ENCODE measurements around the gene BEND6. TPM values are rescaled to one million over a fixed set of nuclear protein-coding genes. Genes with fewer than 3 reads are reported as not detected.

BEND6 gene
- total RNA-seq, 3 donors from 2014 or later = 0.33 to 1.0 (median 0.80) TPM

DNA sequence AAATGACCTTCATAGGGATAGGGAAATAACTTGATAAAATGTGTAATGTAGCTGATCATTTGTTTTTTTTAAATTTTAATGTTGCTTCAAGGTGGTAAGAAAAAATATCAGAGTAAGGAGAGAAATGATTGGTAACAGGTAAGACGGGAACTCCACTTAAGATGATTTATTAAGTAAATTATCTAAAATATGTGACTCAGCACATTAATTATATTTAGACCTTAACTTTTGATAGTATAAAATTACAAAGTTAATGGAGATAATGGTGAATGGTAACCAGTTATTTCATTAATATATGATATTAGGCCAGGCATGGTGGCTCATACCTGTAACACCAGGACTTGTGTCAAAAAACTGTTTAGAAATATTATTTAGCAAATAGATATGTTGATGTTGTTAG, 10.2 kb downstream of the BEND6 start:
- no peaks in the 10 kb centered on the region for H3K9me3 ChIP-seq
- TF ChIP-seq, protein P1, sequence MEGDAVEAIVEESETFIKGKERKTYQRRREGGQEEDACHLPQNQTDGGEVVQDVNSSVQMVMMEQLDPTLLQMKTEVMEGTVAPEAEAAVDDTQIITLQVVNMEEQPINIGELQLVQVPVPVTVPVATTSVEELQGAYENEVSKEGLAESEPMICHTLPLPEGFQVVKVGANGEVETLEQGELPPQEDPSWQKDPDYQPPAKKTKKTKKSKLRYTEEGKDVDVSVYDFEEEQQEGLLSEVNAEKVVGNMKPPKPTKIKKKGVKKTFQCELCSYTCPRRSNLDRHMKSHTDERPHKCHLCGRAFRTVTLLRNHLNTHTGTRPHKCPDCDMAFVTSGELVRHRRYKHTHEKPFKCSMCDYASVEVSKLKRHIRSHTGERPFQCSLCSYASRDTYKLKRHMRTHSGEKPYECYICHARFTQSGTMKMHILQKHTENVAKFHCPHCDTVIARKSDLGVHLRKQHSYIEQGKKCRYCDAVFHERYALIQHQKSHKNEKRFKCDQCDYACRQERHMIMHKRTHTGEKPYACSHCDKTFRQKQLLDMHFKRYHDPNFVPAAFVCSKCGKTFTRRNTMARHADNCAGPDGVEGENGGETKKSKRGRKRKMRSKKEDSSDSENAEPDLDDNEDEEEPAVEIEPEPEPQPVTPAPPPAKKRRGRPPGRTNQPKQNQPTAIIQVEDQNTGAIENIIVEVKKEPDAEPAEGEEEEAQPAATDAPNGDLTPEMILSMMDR (IDR thresholded peaks at IDR 0.05) = no peak
- TF ChIP-seq POLR2AphosphoS5 (IDR thresholded peaks at IDR 0.05) = no peak
- no peak for TF ChIP-seq POLR2A (IDR thresholded peaks at IDR 0.05)
- H3K27ac ChIP-seq = no peak overlapping the region
- H3K36me3 ChIP-seq = no peaks in the 10 kb centered on the region
- intact Hi-C loops (cut with DNase I; ENCODE audit: low total_unique reads) = no loop called here
- H3K4me1 ChIP-seq = no peaks in the 10 kb centered on the region
- no peak overlapping the region for H3K4me3 ChIP-seq
- H3K27me3 ChIP-seq = no peaks in the 10 kb centered on the region
- DNase-seq (ENCODE audit: low spot score in 2 of 2) = no peak

- intact Hi-C loops (cut with DNase I; ENCODE audit: low total_unique reads) = no loop called here
- H3K27me3 ChIP-seq = no peaks in the 10 kb centered on the region
- no peak overlapping the region for H3K27ac ChIP-seq
- TF ChIP-seq POLR2AphosphoS5 (IDR thresholded peaks at IDR 0.05) = no peak
- no peak for TF ChIP-seq POLR2A (IDR thresholded peaks at IDR 0.05)
- TF ChIP-seq, protein P1 (IDR thresholded peaks at IDR 0.05) = no peak
- no peaks in the 10 kb centered on the region for H3K9me3 ChIP-seq
- H3K4me3 ChIP-seq = no peak overlapping the region
- DNase-seq (ENCODE audit: low spot score in 2 of 2) = no peak
- no peaks in the 10 kb centered on the region for H3K36me3 ChIP-seq
- no peaks in the 10 kb centered on the region for H3K4me1 ChIP-seq
These were observed 15.9 kb downstream of the BEND6 start for GRCh38 chr6:56970849-56971248.

GRCh38 chr6:56977192-56977591, 22.3 kb downstream of the BEND6 start:
- H3K4me3 ChIP-seq = no peak overlapping the region
- no peak for TF ChIP-seq POLR2A (IDR thresholded peaks at IDR 0.05)
- TF ChIP-seq, protein P1 (IDR thresholded peaks at IDR 0.05) = no peak
- no peak for TF ChIP-seq POLR2AphosphoS5 (IDR thresholded peaks at IDR 0.05)
- peaks cover 0 to 18% of the 10 kb centered on the region in 2 donors for H3K9me3 ChIP-seq
- H3K27ac ChIP-seq = no peak overlapping the region
- H3K4me1 ChIP-seq = no peaks in the 10 kb centered on the region
- intact Hi-C loops (cut with DNase I; ENCODE audit: low total_unique reads) = no loop called here
- H3K27me3 ChIP-seq = no peaks in the 10 kb centered on the region
- H3K36me3 ChIP-seq = no peaks in the 10 kb centered on the region
- DNase-seq (ENCODE audit: low spot score in 2 of 2) = no peak

DNA sequence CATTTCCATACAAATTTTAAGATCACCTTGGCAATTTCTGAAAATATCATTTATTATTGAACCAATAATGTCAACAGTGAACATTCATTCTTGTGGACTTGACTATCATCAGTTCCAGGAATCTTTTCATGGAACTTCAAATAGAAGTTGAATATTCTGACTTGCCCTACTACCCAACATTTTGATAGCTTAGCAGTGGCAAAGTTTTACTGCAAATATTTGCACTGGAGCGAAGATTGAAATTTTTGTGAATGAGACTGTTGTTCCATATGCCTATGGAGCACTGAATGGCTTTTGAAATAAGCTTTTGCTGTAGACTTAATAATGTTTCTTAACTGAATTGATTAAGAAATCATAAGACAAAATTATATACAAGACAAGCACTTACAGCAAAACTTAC, 23.6 kb downstream of the BEND6 start:
- DNase-seq (ENCODE audit: low spot score in 2 of 2) = no peak
- Histone ChIP-seq H3K4me3 (no peak overlapping the region), H3K36me3 (no peaks in the 10 kb centered on the region), H3K27ac (no peak overlapping the region), H3K9me3 (peaks cover 0 to 18% of the 10 kb centered on the region in 2 donors), H3K27me3 (no peaks in the 10 kb centered on the region), H3K4me1 (no peaks in the 10 kb centered on the region)
- no peak for TF ChIP-seq POLR2A (IDR thresholded peaks at IDR 0.05)
- TF ChIP-seq, protein P1 (IDR thresholded peaks at IDR 0.05) = no peak
- no peak for TF ChIP-seq POLR2AphosphoS5 (IDR thresholded peaks at IDR 0.05)
- intact Hi-C loops (cut with DNase I; ENCODE audit: low total_unique reads) = no loop called here

DNA sequence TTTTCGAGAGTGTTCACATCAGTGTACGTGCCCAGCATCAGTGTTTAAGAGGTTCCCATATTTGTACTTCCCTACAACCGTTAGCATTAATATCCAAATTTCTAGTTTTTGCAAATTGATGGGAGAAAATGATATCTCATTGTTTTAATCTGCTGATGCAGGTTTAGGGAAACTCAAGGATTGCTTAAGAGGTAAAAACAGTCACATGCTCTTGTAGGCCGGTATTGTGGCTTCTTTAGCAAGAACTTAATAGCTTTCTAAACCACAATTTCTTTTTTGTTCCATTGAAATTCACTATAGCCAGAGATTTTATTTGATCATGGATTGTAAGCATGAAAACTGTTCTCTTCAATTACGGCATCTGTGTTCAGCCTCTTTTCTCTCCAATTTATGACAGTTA, 29.5 kb downstream of the BEND6 start:
- H3K27me3 ChIP-seq = no peaks in the 10 kb centered on the region
- no peaks in the 10 kb centered on the region for H3K36me3 ChIP-seq
- intact Hi-C loops (cut with DNase I; ENCODE audit: low total_unique reads) = no loop called here
- no peak overlapping the region for H3K4me3 ChIP-seq
- DNase-seq (ENCODE audit: low spot score in 2 of 2) = no peak
- no peaks in the 10 kb centered on the region for H3K9me3 ChIP-seq
- H3K27ac ChIP-seq = no peak overlapping the region
- H3K4me1 ChIP-seq = no peaks in the 10 kb centered on the region
- TF ChIP-seq, protein P1 (IDR thresholded peaks at IDR 0.05) = no peak
- no peak for TF ChIP-seq POLR2AphosphoS5 (IDR thresholded peaks at IDR 0.05)
- TF ChIP-seq POLR2A (IDR thresholded peaks at IDR 0.05) = no peak
